GM13976 (cell line): ENCODE results near the gene GNL2.
"Not testable (repeated sequence)": the region's sequence is repeated elsewhere in the genome, so short reads cannot be mapped to it uniquely, and the experiment has no call there.

Source experiments
- DNase-seq: peaks from one replicate; pipeline ENCODE4 v3.0.0; 2012; ENCODE audit warnings: low spot score
- in situ Hi-C: fragments of 300-500 bp; cut with MboI; formaldehyde crosslinking; loops from one replicate; pipeline ENCODE4 v1.12.0; 2022; ENCODE audit warnings: low sequenced_read_pairs, mixed read lengths, inconsistent platforms; ENCODE audit not compliant: unreplicated experiment
- TF ChIP-seq, protein P1 (sequence below): IDR thresholded peaks from 2 replicates; pipeline ENCODE4 v1.5.1; 2012; ENCODE audit warnings: borderline replicate concordance, mild to moderate bottlenecking; ENCODE audit not compliant: insufficient read depth; ENCODE audit errors: extremely low read depth, missing control alignments, control extremely low read depth

Gene GNL2

DNA sequence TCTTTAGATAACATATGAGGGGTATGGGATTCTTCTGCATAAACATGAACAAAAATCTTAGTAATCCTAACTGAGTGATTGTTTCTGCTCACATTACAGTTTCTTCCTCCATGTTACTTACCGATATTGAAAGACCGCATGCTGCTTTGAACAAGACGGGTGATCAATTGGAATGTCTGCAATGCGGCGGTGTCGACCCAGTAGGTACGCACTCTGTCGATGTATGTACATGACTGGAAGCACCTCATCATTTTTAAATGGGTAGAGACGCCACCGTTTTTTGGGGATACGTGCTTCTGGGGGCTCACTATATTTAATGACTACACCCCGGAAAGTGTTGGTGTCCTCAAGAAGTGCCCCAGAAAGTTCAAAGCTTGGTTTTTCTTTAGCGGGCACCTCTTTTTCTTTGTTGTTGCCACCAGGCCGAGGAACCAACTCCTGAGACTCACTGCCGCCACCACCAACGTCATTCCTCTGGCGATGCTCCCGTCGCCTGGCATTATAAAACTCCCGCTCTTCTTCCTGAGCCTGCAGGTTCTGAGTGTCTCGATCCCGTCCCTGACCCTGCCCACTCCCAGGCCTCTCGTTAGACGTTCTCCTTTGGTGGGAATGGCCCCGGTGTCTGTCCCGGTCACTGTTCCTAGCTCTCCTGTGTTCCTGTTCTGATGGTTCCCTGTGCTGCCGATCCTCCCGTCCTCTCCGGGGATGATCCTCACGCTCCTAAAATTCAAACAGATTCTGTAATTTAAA is 55.5 kb downstream of the GNL2 start:
- TF ChIP-seq, protein P1, sequence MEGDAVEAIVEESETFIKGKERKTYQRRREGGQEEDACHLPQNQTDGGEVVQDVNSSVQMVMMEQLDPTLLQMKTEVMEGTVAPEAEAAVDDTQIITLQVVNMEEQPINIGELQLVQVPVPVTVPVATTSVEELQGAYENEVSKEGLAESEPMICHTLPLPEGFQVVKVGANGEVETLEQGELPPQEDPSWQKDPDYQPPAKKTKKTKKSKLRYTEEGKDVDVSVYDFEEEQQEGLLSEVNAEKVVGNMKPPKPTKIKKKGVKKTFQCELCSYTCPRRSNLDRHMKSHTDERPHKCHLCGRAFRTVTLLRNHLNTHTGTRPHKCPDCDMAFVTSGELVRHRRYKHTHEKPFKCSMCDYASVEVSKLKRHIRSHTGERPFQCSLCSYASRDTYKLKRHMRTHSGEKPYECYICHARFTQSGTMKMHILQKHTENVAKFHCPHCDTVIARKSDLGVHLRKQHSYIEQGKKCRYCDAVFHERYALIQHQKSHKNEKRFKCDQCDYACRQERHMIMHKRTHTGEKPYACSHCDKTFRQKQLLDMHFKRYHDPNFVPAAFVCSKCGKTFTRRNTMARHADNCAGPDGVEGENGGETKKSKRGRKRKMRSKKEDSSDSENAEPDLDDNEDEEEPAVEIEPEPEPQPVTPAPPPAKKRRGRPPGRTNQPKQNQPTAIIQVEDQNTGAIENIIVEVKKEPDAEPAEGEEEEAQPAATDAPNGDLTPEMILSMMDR, result no peak
- in situ Hi-C loops, result no loop called here
- DNase-seq, result no peak

DNA sequence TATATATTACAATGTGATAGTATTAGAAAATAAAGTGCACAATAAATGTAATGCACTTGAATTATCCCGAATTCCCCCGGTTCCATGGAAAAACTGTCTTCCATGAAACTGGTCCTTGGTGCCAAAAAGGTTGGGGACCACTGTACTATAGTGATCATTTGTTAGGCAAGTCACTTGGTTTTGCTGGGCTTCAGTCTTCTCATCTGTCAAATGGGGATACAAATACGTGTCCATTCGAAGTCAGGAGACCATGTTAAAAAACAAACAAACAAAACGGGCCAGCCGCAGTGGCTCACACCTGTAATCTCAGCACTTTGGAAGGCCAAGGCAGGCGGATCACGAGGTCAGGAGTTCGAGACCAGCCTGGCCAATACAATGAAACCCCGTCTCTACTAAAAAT is 56.6 kb downstream of the GNL2 start:
- DNase-seq, in situ Hi-C loops: not testable (repeated sequence)

DNA sequence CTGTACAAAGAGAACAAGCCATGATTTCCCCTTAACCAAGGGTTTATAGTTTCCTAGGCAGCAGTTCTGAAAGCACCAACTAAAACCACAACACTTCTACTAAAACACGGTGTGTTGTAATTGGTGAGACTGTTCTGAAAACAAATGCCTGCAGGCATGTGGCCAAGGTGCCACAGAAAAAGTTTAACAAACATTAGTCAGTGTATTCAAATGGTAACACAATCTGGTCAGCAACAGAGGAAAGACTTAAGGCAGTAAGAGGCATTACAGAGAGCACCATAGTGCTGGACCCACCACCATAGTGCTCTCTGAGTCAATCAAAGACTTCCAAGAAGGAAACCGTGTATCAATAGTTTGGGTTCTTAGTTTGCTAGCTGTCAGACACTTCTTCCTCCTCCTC is 58.4 kb downstream of the GNL2 start:
- in situ Hi-C loops, result no loop called here
- DNase-seq, result no peak
- TF ChIP-seq, protein P1, result no peak

DNA sequence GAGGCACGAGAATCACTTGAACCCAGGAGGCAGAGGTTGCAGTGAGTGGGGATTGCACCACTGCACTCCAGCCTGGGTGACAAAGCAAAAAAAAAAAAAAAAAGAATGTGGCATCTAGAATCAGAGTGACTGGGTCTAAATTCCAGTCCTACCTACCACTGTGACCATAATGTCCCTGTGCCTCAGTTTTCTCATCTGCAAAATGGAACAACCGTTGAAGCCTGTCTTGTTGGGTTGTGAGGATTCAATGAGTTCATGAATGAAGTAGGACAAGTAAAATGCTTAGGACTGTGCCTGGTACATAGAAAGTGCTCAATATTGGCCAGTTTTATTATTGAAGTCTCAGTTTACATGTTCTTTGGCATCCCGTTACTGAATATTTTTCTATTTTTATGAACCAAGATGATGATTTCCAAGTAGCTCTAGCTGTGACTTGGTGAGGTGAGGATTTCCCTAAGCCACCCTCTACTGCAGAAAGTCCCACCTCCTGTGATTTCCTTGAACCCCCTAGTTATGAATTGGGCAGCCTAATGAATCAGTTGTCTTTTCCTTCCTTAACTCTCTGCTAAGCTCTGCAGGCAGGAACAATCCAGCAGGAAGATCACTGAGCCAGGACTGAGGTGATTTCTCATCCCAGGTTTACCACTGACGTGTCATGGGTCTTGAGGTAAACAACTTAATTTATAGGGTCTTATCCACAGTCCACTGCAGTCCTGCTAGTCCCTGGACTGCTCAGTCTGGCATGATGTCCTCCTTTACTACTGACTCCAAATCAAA is 62.2 kb downstream of the GNL2 start:
- in situ Hi-C loops, result no loop called here
- DNase-seq, result no peak
- TF ChIP-seq, protein P1, result no peak

DNA sequence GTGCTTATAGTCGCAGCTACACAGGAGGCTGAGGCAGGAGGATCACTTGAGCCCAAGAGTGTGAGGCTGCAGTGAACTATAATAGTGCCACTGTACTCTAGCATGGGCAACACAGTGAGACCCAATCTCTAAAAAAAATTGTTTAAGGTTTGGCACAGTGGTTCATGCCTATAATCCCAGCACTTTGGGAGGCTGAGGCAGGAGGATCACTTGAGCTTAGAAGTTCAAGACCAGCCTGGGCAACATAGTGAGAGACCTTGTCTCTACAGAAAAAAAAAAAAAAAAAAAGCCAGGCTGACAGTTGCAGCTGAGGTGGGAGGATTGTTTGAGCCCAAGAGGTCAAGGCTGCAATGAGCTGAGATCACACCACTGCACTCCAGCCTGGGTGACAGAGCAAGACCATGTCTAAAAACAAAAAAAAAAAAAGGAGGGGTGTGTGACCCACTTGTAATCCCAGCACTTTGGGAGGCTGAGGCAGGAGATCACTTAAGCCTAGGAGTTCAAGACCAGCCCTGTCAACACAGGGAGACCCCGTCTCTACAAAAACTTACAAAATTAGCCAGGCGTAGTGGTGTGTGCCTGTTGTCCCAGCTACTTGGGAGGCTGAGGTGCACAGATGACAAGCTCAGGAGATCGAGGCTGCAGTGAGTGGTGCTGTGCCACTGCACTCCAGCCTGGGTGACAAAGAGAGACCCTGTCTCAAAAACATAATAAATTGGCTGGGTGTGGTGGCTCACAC is 63.1 kb downstream of the GNL2 start:
- DNase-seq, in situ Hi-C loops: not testable (repeated sequence)

DNA sequence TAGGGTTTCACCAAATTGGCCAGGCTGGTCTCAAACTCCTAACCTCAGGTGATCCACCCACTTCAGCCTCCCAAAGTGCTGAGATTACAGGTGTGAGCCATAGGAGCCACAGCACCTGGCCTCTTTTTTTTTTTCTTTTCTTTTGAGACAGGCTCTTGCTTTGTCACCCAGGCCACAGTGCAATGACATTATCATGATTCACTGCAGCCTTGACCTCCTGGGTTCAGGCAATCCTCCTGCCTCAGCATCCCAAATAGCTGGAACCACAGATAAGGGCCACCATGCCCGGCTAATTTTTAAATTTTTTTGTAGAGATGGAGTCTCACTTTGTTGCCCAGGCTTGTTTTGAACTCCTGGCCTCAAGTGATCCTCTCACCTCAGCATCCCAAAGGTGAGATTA is 65.8 kb downstream of the GNL2 start:
- DNase-seq, in situ Hi-C loops: not testable (repeated sequence)

DNA sequence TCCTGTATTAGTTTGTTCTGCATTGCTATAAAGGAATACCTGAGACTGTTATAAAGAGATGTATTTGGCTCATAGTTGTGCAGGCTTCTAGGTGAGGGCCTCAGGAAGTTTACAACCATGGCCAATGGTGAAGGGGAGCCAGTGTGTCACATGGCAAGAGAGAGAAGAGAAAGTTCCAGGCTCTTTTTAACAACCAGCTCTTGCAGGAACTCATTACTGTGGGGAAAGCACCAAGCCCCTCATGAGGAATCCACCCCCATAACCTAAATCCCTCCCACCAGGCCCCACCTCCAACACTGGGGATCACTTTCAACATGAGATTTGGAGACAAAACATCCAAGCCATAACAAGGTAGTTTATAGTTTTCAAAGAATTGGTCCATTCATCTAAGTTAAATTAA is 76.1 kb downstream of the GNL2 start:
- no peak for DNase-seq
- in situ Hi-C loops, result no loop called here
- TF ChIP-seq, protein P1, result no peak

DNA sequence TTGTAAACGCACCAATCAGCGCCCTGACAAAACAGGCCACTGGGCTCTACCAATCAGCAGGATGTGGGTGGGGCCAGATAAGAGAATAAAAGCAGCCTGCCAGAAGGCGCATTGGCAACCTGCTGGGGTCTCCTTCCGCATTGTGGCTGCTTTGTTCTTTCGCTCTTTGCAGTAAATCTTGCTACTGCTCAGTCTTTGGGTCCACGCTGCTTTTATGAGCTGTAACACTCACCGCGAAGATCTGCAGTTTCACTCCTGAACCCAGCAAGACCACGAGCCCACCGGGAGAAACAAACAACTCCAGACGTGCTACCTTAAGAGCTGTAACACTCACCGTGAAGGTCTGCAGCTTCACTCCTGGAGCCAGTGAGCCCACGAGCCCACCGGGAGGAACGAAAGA is 76.8 kb downstream of the GNL2 start:
- DNase-seq, in situ Hi-C loops: not testable (repeated sequence)

DNA sequence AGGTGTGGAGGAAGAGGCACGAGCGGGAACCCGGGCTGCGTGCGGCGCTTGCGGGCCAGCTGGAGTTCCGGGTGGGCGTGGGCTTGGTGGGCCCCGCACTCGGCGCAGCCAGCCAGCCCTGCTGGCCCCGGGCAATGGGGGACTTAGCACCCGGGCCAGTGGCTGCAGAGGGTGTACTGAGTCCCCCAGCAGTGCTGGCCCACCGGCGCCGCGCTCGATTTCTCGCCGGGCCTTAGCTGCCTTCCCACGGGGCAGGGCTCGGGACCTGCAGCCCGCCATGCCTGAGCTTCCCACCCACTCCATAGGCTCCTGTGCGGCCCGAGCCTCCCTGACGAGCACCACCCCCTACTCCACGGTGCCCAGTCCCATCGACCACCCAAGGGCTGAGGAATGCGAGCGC is 77.5 kb downstream of the GNL2 start:
- in situ Hi-C loops, DNase-seq: not testable (repeated sequence)
